ENCODE measurements around the gene TATDN3. TPM values are rescaled to one million over a fixed set of nuclear protein-coding genes. Genes with fewer than 3 reads are reported as not detected.

TATDN3 gene
- polyA plus RNA-seq, 1 of the 3 experiments (the other 2 are of a cell fraction) = 5.2 TPM

DNA sequence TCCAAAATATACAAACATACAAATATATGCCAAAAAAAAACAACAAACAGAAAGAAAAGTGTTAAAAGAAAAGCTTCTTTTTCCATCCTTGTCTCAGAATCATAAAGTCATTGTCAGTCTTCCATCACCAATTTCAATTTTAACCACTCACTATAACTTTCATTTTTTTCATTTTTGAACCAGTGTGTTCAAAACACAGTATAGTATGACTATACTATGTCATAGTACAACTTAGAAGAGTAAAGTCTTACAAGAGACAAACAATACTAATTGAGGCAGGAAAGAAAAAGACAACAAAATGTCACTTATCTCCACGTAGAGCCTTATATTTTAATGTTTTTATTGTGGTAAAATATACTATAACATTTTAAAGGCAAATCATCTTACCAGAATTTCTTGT lies 7.7 kb upstream of the TATDN3 start:
- H3K9ac ChIP-seq = no peak overlapping the region
- 92% methylated on average over 1 of the region's 1 CpG for WGBS (ENCODE audit: low lambda C conversion rate)
- ChIA-PET POLR2A (no interaction called here), CTCF (interaction anchor here (0.8 to 1.0 kb wide), 2 partner anchors 307 to 328 kb away, joined by 5 to 6 read pairs; no protein-coding TSS in a partner anchor)
- H4K20me1 ChIP-seq (ENCODE audit: insufficient read depth) = no peaks in the 10 kb centered on the region
- TF ChIP-seq POLR2AphosphoS5 (IDR thresholded peaks at IDR 0.05; ENCODE audit: low read depth, low read length) = no peak
- TF ChIP-seq SMC3 (IDR thresholded peaks at IDR 0.05; ENCODE audit: low read depth, low read length) = no peak
- no peak for TF ChIP-seq FOSL2 (IDR thresholded peaks at IDR 0.05; ENCODE audit: borderline replicate concordance, low read depth)
- no peak for TF ChIP-seq FOXJ3 (CRISPR knock-in tag; IDR thresholded peaks at IDR 0.05)
- TF ChIP-seq, protein P1, sequence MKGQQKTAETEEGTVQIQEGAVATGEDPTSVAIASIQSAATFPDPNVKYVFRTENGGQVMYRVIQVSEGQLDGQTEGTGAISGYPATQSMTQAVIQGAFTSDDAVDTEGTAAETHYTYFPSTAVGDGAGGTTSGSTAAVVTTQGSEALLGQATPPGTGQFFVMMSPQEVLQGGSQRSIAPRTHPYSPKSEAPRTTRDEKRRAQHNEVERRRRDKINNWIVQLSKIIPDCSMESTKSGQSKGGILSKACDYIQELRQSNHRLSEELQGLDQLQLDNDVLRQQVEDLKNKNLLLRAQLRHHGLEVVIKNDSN (IDR thresholded peaks at IDR 0.05; ENCODE audit: borderline replicate concordance, low read depth) = no peak
- TF ChIP-seq, protein P2, sequence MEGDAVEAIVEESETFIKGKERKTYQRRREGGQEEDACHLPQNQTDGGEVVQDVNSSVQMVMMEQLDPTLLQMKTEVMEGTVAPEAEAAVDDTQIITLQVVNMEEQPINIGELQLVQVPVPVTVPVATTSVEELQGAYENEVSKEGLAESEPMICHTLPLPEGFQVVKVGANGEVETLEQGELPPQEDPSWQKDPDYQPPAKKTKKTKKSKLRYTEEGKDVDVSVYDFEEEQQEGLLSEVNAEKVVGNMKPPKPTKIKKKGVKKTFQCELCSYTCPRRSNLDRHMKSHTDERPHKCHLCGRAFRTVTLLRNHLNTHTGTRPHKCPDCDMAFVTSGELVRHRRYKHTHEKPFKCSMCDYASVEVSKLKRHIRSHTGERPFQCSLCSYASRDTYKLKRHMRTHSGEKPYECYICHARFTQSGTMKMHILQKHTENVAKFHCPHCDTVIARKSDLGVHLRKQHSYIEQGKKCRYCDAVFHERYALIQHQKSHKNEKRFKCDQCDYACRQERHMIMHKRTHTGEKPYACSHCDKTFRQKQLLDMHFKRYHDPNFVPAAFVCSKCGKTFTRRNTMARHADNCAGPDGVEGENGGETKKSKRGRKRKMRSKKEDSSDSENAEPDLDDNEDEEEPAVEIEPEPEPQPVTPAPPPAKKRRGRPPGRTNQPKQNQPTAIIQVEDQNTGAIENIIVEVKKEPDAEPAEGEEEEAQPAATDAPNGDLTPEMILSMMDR (IDR thresholded peaks at IDR 0.05) = no peak
- no peak for TF ChIP-seq YY1 (IDR thresholded peaks at IDR 0.05; ENCODE audit: low read depth)
- H3K9me3 ChIP-seq = no peaks in the 10 kb centered on the region
- H3F3A ChIP-seq (replicated peaks; ENCODE audit: insufficient read depth) = peaks cover 10% of the 10 kb centered on the region
- H2AFZ ChIP-seq (ENCODE audit: low read depth) = no peak overlapping the region
- H3K9me2 ChIP-seq = no peaks in the 10 kb centered on the region
- no peak overlapping the region for H3K27ac ChIP-seq (ENCODE audit: low read depth in 2 of 2, low read length in 1 of 2)
- no peak for DNase-seq
- H3K4me2 ChIP-seq = no peak overlapping the region
- H3K36me3 ChIP-seq (replicated peaks in 1 of 2; ENCODE audit: control insufficient read depth in 1 of 2, insufficient read depth in 2 of 2, low read length in 1 of 2) = peaks cover 41 to 54% of the 10 kb centered on the region in 2 experiments
- no peaks in the 10 kb centered on the region for H3K4me1 ChIP-seq (ENCODE audit: control insufficient read depth in 1 of 2, insufficient read depth in 2 of 2, low read depth in 1 of 2, low read length in 1 of 2)
- no peaks in the 10 kb centered on the region for H3K27me3 ChIP-seq (ENCODE audit: insufficient read depth)
- H3K4me3 ChIP-seq (ENCODE audit: low read depth in 2 of 2, low read length in 1 of 2) = no peak overlapping the region
- H3K79me2 ChIP-seq (ENCODE audit: insufficient read depth) = peaks cover 24% of the 10 kb centered on the region

DNA sequence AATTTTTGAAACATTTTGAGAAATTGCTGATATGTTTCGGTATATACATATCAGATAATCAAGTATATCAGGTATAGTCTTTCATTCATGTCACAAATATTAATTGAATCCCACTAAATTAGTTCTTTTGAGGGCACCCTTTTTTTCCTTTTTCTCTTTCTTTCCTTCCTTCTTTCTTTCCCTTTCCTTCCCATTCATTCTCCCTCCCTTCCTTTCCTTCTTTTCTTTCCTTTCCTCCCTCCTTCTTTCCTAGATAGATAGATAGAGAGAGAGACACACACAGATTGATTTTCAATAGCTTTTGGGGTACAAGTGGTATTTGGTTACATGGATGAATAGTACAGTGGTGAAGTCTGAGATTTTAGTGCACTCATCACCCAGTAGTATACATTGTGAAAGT lies 5.8 kb upstream of the TATDN3 start:
- 96% methylated on average over 1 of the region's 1 CpG for WGBS (ENCODE audit: low lambda C conversion rate)
- Histone ChIP-seq H3K27ac (ENCODE audit: low read depth in 2 of 2, low read length in 1 of 2) (no peak overlapping the region), H3F3A (replicated peaks; ENCODE audit: insufficient read depth) (peaks cover 11% of the 10 kb centered on the region), H3K9me2 (no peaks in the 10 kb centered on the region), H3K36me3 (replicated peaks in 1 of 2; ENCODE audit: control insufficient read depth in 1 of 2, insufficient read depth in 2 of 2, low read length in 1 of 2) (peaks cover 37 to 48% of the 10 kb centered on the region in 2 experiments), H3K4me2 (no peak overlapping the region), H3K4me3 (ENCODE audit: low read depth in 2 of 2, low read length in 1 of 2) (no peak overlapping the region), H3K4me1 (ENCODE audit: control insufficient read depth in 1 of 2, insufficient read depth in 2 of 2, low read depth in 1 of 2, low read length in 1 of 2) (peaks cover 0 to 3% of the 10 kb centered on the region in 2 experiments; a peak in 1 of 4 replicates), H3K9ac (no peak overlapping the region), H4K20me1 (ENCODE audit: insufficient read depth) (no peaks in the 10 kb centered on the region), H3K27me3 (ENCODE audit: insufficient read depth) (no peaks in the 10 kb centered on the region), H3K9me3 (no peaks in the 10 kb centered on the region), H3K79me2 (ENCODE audit: insufficient read depth) (peaks cover 40% of the 10 kb centered on the region), H2AFZ (ENCODE audit: low read depth) (no peak overlapping the region)
- POLR2A ChIA-PET = no interaction called here
- no peak for DNase-seq
- CTCF ChIA-PET = interaction anchor here (0.7 to 4.4 kb wide), 6 partner anchors 36 to 330 kb away, joined by 3 to 21 read pairs (median 4); no protein-coding TSS in a partner anchor
- TF ChIP-seq GABPA (IDR thresholded peaks at IDR 0.05; ENCODE audit: low read depth) (no peak), TAF1 (IDR thresholded peaks at IDR 0.05; ENCODE audit: borderline replicate concordance, low read depth, low read length) (no peak), SIN3A (IDR thresholded peaks at IDR 0.05; ENCODE audit: borderline replicate concordance, low read depth, low read length) (no peak), EP300 (IDR thresholded peaks at IDR 0.05; ENCODE audit: borderline replicate concordance in 1 of 2, low read depth in 1 of 2, low read length in 1 of 2) (no peak), ELF1 (IDR thresholded peaks at IDR 0.05) (no peak), EZH2phosphoT487 (IDR thresholded peaks at IDR 0.05; ENCODE audit: borderline replicate concordance, low read depth) (no peak), RXRA (IDR thresholded peaks at IDR 0.05; ENCODE audit: borderline replicate concordance, low read depth) (no peak), CHD2 (IDR thresholded peaks at IDR 0.05; ENCODE audit: low read length, partially characterized antibody) (no peak), POLR2AphosphoS5 (IDR thresholded peaks at IDR 0.05; ENCODE audit: low read depth, low read length) (no peak), FOXM1 (IDR thresholded peaks at IDR 0.05; ENCODE audit: low read depth) (no peak), RCOR1 (IDR thresholded peaks at IDR 0.05; ENCODE audit: low read length) (no peak)
- TF ChIP-seq, protein P1 (IDR thresholded peaks at IDR 0.05; ENCODE audit: borderline replicate concordance, low read depth) = no peak
- TF ChIP-seq, protein P3, sequence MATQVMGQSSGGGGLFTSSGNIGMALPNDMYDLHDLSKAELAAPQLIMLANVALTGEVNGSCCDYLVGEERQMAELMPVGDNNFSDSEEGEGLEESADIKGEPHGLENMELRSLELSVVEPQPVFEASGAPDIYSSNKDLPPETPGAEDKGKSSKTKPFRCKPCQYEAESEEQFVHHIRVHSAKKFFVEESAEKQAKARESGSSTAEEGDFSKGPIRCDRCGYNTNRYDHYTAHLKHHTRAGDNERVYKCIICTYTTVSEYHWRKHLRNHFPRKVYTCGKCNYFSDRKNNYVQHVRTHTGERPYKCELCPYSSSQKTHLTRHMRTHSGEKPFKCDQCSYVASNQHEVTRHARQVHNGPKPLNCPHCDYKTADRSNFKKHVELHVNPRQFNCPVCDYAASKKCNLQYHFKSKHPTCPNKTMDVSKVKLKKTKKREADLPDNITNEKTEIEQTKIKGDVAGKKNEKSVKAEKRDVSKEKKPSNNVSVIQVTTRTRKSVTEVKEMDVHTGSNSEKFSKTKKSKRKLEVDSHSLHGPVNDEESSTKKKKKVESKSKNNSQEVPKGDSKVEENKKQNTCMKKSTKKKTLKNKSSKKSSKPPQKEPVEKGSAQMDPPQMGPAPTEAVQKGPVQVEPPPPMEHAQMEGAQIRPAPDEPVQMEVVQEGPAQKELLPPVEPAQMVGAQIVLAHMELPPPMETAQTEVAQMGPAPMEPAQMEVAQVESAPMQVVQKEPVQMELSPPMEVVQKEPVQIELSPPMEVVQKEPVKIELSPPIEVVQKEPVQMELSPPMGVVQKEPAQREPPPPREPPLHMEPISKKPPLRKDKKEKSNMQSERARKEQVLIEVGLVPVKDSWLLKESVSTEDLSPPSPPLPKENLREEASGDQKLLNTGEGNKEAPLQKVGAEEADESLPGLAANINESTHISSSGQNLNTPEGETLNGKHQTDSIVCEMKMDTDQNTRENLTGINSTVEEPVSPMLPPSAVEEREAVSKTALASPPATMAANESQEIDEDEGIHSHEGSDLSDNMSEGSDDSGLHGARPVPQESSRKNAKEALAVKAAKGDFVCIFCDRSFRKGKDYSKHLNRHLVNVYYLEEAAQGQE (IDR thresholded peaks at IDR 0.05; ENCODE audit: low read depth, low read length) = no peak
- TF ChIP-seq, protein P4, sequence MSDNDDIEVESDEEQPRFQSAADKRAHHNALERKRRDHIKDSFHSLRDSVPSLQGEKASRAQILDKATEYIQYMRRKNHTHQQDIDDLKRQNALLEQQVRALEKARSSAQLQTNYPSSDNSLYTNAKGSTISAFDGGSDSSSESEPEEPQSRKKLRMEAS (IDR thresholded peaks at IDR 0.05; ENCODE audit: low read depth) = no peak
- TF ChIP-seq, protein P5, sequence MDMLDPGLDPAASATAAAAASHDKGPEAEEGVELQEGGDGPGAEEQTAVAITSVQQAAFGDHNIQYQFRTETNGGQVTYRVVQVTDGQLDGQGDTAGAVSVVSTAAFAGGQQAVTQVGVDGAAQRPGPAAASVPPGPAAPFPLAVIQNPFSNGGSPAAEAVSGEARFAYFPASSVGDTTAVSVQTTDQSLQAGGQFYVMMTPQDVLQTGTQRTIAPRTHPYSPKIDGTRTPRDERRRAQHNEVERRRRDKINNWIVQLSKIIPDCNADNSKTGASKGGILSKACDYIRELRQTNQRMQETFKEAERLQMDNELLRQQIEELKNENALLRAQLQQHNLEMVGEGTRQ (IDR thresholded peaks at IDR 0.05; ENCODE audit: borderline replicate concordance, low read depth, low read length) = no peak
